GM19043 (cell line): ENCODE data around the gene USH2A.

Source experiments
- ATAC-seq: cut with Tn5 transposase; IDR thresholded peaks from one replicate; pipeline ENCODE4 v1.9.1; 2021; ENCODE audit warnings: low read depth; ENCODE audit not compliant: unreplicated experiment

Gene USH2A

GRCh38 chr1:216210081-216210480, 213.2 kb downstream of the USH2A start:
- ATAC-seq, result no peak

GRCh38 chr1:216209125-216209524, 214.1 kb downstream of the USH2A start:
- ATAC-seq, result no peak

- ATAC-seq, result no peak
Observed at GRCh38 chr1:216207154-216207553, 216.1 kb downstream of the USH2A start.

- no peak for ATAC-seq
Observed at GRCh38 chr1:216205176-216205575, 218.1 kb downstream of the USH2A start.

GRCh38 chr1:216201946-216202345, 221.3 kb downstream of the USH2A start:
- no peak for ATAC-seq

GRCh38 chr1:216200941-216201340, 222.3 kb downstream of the USH2A start:
- no peak for ATAC-seq

GRCh38 chr1:216194721-216195120, 228.5 kb downstream of the USH2A start:
- ATAC-seq, result no peak

GRCh38 chr1:216193839-216194443, 229.3 kb downstream of the USH2A start:
- ATAC-seq, result no peak

GRCh38 chr1:216190438-216190837, 232.8 kb downstream of the USH2A start:
- no peak for ATAC-seq

- no peak for ATAC-seq
Observed at GRCh38 chr1:216186816-216187215, 236.4 kb downstream of the USH2A start.

- no peak for ATAC-seq
Observed at GRCh38 chr1:216186141-216186540, 237.1 kb downstream of the USH2A start.

- no peak for ATAC-seq
Observed at GRCh38 chr1:216184126-216184680, 239.0 kb downstream of the USH2A start.

GRCh38 chr1:216183454-216183853, 239.8 kb downstream of the USH2A start:
- ATAC-seq, result no peak

GRCh38 chr1:216183007-216183406, 240.2 kb downstream of the USH2A start:
- ATAC-seq, result no peak

- no peak for ATAC-seq
Observed at GRCh38 chr1:216181590-216181989, 241.7 kb downstream of the USH2A start.

- no peak for ATAC-seq
Observed at GRCh38 chr1:216178281-216178680, 245.0 kb downstream of the USH2A start.

- ATAC-seq, result no peak
Observed at GRCh38 chr1:216176970-216177369, 246.3 kb downstream of the USH2A start.

GRCh38 chr1:216175714-216176113, 247.5 kb downstream of the USH2A start:
- ATAC-seq, result no peak

- no peak for ATAC-seq
Observed at GRCh38 chr1:216173376-216173995, 249.8 kb downstream of the USH2A start.

GRCh38 chr1:216169351-216169750, 253.9 kb downstream of the USH2A start:
- ATAC-seq, result no peak

GRCh38 chr1:216168546-216168945, 254.7 kb downstream of the USH2A start:
- ATAC-seq, result no peak

GRCh38 chr1:216154063-216154462, 269.2 kb downstream of the USH2A start:
- ATAC-seq, result no peak
